ENCODE data around the gene KRTAP10-2. TPM values are rescaled to one million over a fixed set of nuclear protein-coding genes. Genes with fewer than 3 reads are reported as not detected.

KRTAP10-2 gene
- total and polyA plus RNA-seq, 2 of the 4 experiments (the other 2 are of a cell fraction): not detected

DNA sequence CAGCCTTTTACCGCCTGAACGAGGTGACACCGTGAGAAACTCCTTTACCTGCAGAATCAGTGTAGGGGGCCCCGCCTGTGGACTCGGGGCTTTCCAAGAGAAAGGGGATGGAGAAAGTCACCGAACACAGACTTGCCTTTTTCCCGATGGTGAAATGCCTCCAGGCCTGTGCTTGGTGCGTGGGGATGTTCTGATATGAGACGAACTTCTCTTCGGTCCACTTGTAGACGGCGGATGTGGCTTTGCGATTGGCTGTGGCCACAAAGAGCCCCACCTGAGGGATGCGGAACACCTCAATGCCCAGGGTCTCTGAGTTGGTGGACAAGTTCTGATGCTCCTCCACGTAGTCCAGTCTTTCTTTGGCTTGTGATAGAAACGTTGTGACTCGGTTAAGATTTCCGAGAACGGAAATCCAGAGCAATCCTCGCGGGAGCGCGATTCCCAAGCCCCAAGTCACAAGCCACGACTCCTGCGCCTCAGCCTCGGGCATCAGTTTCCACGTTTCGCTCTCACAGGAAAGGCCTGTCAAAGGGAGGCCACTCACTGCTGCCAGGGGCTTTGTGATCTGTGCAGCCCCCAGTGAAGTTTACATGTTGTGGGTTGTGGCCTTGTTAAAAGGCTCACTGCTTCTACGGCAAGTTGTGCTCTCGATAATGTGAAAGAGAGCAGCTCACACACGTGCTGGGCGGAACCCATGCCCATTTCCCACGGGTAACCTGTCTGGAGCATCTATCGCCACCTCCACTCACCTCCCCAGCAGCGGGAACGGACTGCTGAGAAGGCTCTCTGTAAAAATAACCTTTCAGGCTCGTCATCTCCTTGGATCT is 23.9 kb downstream of the KRTAP10-2 start:
- CTCF ChIA-PET: no interaction called here
- no peak for ATAC-seq (ENCODE audit: low read depth)

More for the DNA sequence above, 23.9 kb downstream of the KRTAP10-2 start:
- Histone ChIP-seq H2AFZ (replicated peaks; ENCODE audit: low read length, poor library complexity) (no peak overlapping the region), H3K4me2 (ENCODE audit: low read depth, low read length) (no peak overlapping the region), H3K27me3 (ENCODE audit: control insufficient read depth, insufficient read depth, low read length) (no peaks in the 10 kb centered on the region), H2BK5ac (ENCODE audit: low read depth, low read length, poor library complexity, severe bottlenecking) (no peak overlapping the region), H2AK5ac (ENCODE audit: low read depth, low read length) (no peak overlapping the region), H2AK9ac (replicated peaks; ENCODE audit: low read depth, low read length, poor library complexity) (no peak overlapping the region), H3K4ac (ENCODE audit: low read depth, low read length) (no peak overlapping the region), H4K5ac (ENCODE audit: low read depth, low read length) (no peak overlapping the region), H3K9ac (ENCODE audit: low read depth, low read length) (no peak overlapping the region), H3K14ac (replicated peaks; ENCODE audit: low read depth, low read length) (no peak overlapping the region), H3K4me1 (ENCODE audit: control insufficient read depth, insufficient read depth, low read length) (no peaks in the 10 kb centered on the region), H3K4me3 (ENCODE audit: insufficient read depth, low read depth, low read length) (no peak overlapping the region), H3K56ac (ENCODE audit: extremely low read depth, insufficient read depth, low read length) (no peak overlapping the region), H2BK20ac (ENCODE audit: low read depth, low read length) (no peak overlapping the region), H3K9me3 (ENCODE audit: control insufficient read depth, insufficient read depth, low read length) (peaks cover 21% of the 10 kb centered on the region), H4K91ac (ENCODE audit: insufficient read depth, low read depth, low read length) (no peak overlapping the region), H4K8ac (ENCODE audit: low read depth in 2 of 2, low read length in 2 of 2) (no peak overlapping the region), H3K23ac (ENCODE audit: low read depth, low read length) (no peak overlapping the region), H3K79me1 (ENCODE audit: low read depth in 1 of 2, low read length in 2 of 2) (no peaks in the 10 kb centered on the region), H2BK15ac (ENCODE audit: low read depth, low read length) (no peak overlapping the region), H2BK120ac (ENCODE audit: low read depth, low read length) (no peak overlapping the region), H3K18ac (ENCODE audit: low read depth, low read length) (no peak overlapping the region), H3K36me3 (ENCODE audit: control insufficient read depth, insufficient read depth, low read length) (no peaks in the 10 kb centered on the region), H4K20me1 (ENCODE audit: insufficient read depth, low read length) (no peaks in the 10 kb centered on the region), H3K9me1 (ENCODE audit: insufficient read depth, low read length) (no peaks in the 10 kb centered on the region), H3K27ac (ENCODE audit: insufficient read depth, low read length) (no peak overlapping the region)
- no peak for DNase-seq
- no peak for TF ChIP-seq SMC3 (IDR thresholded peaks at IDR 0.05; ENCODE audit: low read depth, low read length)
- no peak for TF ChIP-seq BHLHE40 (IDR thresholded peaks at IDR 0.05; ENCODE audit: low read depth, low read length)
- TF ChIP-seq POLR2A (IDR thresholded peaks at IDR 0.05; ENCODE audit: low read depth, low read length): no peak
- no peak for TF ChIP-seq NFE2L2 (IDR thresholded peaks at IDR 0.05; ENCODE audit: low read depth, low read length)
- TF ChIP-seq CEBPB (IDR thresholded peaks at IDR 0.05; ENCODE audit: low read depth, low read length): no peak
- dilution Hi-C loops (cut with HindIII; ENCODE audit: low sequenced_read_pairs, unreplicated experiment) (no loop called here), intact Hi-C loops (cut with micrococcal nuclease) (no loop called here), in situ Hi-C loops (cut with MboI; ENCODE audit: low sequenced_read_pairs) (no loop called here)
- no TSS peak for BruUV-seq (replicated peaks)
- 88% methylated on average over 17 of the region's 37 CpGs; no CpG with 5 or more reads in 1 of the 2 experiments for WGBS, 2 experiments (ENCODE audit: extremely low coverage in 2 of 2, insufficient read length in 1 of 2)
- POLR2A ChIA-PET (ENCODE audit: unreplicated experiment): no interaction called here

Measured in IMR-90 (cell line).